DMS 273 treated with DMSO at 0.1 percent for 48 hours (cell line): Measurements from ENCODE around the gene OR10R2.

Source experiments
- DNase-seq: peaks from one replicate; lab custom pipeline; 2025; lab: John Stamatoyannopoulos, UW

OR10R2 gene

GRCh38 chr1:158527190-158527815 lies 55.3 kb downstream of the OR10R2 start:
- no peak for DNase-seq
